Tibial artery (tissue), 4 donors: Measurements from ENCODE around the gene FBXL7.

Experiments
- DNase-seq, 2 donors: peaks; one replicate each; pipeline ENCODE4 v3.0.0-alpha.2; 2019
- H3K27ac ChIP-seq, 2 donors: fragments of 200-600 bp; sonication (generic) in 1 of 2; 1 replicate in 1 of 2; 2 replicates in 1 of 2; pipeline ENCODE4 v1.5.1; 2018 to 2019; ENCODE audit warnings: mild to moderate bottlenecking in 1 of 2
- H3K27me3 ChIP-seq, 2 donors: fragments of 200-600 bp; sonication (generic) in 1 of 2; one replicate each; pipeline versions ENCODE4 v1.5.1 to v1.6.0; 2016 to 2019
- H3K36me3 ChIP-seq, 3 donors: fragments of 200-600 bp; sonication (generic) in 2 of 3; one replicate each; pipeline ENCODE4 v1.5.1; 2016 to 2019; ENCODE audit warnings: mild to moderate bottlenecking in 2 of 3
- H3K4me1 ChIP-seq, 4 donors: fragments of 200-600 bp; sonication (generic) in 2 of 4; 1 replicate in 3 of 4; 2 replicates in 1 of 4; pipeline ENCODE4 v1.5.1; 2016 to 2019
- H3K4me3 ChIP-seq, 2 donors: fragments of 200-600 bp; sonication (generic) in 1 of 2; 1 replicate in 1 of 2; 2 replicates in 1 of 2; pipeline ENCODE4 v1.5.1; 2018 to 2019; ENCODE audit warnings: mild to moderate bottlenecking in 2 of 2
- H3K9me3 ChIP-seq, 3 donors: fragments of 200-600 bp; sonication (generic) in 1 of 3; one replicate each; pipeline ENCODE4 v1.5.1; 2016 to 2019
- CTCF ChIP-seq, 2 experiments: fragments of 200-600 bp in 1 of 2; fragments of 450-650 bp in 1 of 2; IDR thresholded peaks; one replicate each; pipeline ENCODE4 v1.5.1; 2017 to 2019; ENCODE audit warnings: antibody characterized with exemption in 2 of 2, mild to moderate bottlenecking in 1 of 2, moderate library complexity in 1 of 2
- intact Hi-C: fragments of 100-400 bp; cut with DNase I; formaldehyde crosslinking; loops from one replicate; pipeline ENCODE4 v1.15.0; 2023; ENCODE audit warnings: low total_unique reads

Gene FBXL7

GRCh38 chr5:15798006-15798405 is 298.0 kb downstream of the FBXL7 start:
- peaks cover 0 to 19% (median 6%) of the 10 kb centered on the region in 4 donors for H3K4me1 ChIP-seq
- no peak overlapping the region for H3K4me3 ChIP-seq
- no peak for DNase-seq
- no peaks in the 10 kb centered on the region for H3K36me3 ChIP-seq
- TF ChIP-seq CTCF (IDR thresholded peaks at IDR 0.05) = no peak
- H3K27me3 ChIP-seq = no peaks in the 10 kb centered on the region
- H3K9me3 ChIP-seq = no peaks in the 10 kb centered on the region
- H3K27ac ChIP-seq = no peak overlapping the region
- intact Hi-C loops = no loop called here

- intact Hi-C loops = no loop called here
- no peak for DNase-seq
- no peaks in the 10 kb centered on the region for H3K27me3 ChIP-seq
- TF ChIP-seq CTCF (IDR thresholded peaks at IDR 0.05) = no peak
- H3K27ac ChIP-seq = no peak overlapping the region
- no peaks in the 10 kb centered on the region for H3K9me3 ChIP-seq
- H3K36me3 ChIP-seq = no peaks in the 10 kb centered on the region
- no peak overlapping the region for H3K4me3 ChIP-seq
- H3K4me1 ChIP-seq = peaks cover 0 to 17% (median 4%) of the 10 kb centered on the region in 4 donors
These were observed 299.0 kb downstream of the FBXL7 start for GRCh38 chr5:15799014-15799413.

GRCh38 chr5:15799612-15800011 is 299.6 kb downstream of the FBXL7 start:
- no peak for TF ChIP-seq CTCF (IDR thresholded peaks at IDR 0.05)
- Histone ChIP-seq H3K36me3 (no peaks in the 10 kb centered on the region), H3K4me3 (no peak overlapping the region), H3K9me3 (no peaks in the 10 kb centered on the region), H3K27me3 (no peaks in the 10 kb centered on the region), H3K27ac (no peak overlapping the region), H3K4me1 (peaks cover 0 to 11% (median under 1%) of the 10 kb centered on the region in 4 donors)
- no peak for DNase-seq
- intact Hi-C loops = no loop called here

- TF ChIP-seq CTCF (IDR thresholded peaks at IDR 0.05) = no peak
- Histone ChIP-seq H3K27me3 (no peaks in the 10 kb centered on the region), H3K4me1 (peaks cover 0 to 14% (median 7%) of the 10 kb centered on the region in 4 donors), H3K4me3 (no peak overlapping the region), H3K9me3 (no peaks in the 10 kb centered on the region), H3K27ac (no peak overlapping the region), H3K36me3 (no peaks in the 10 kb centered on the region)
- DNase-seq = no peak
- intact Hi-C loops = no loop called here
These were observed 303.3 kb downstream of the FBXL7 start for GRCh38 chr5:15803280-15803679.

GRCh38 chr5:15806613-15807012 is 306.6 kb downstream of the FBXL7 start:
- Histone ChIP-seq H3K27me3 (no peaks in the 10 kb centered on the region), H3K27ac (no peak overlapping the region), H3K36me3 (no peaks in the 10 kb centered on the region), H3K4me3 (no peak overlapping the region), H3K9me3 (no peaks in the 10 kb centered on the region), H3K4me1 (peaks cover 0 to 28% (median 10%) of the 10 kb centered on the region in 4 donors)
- DNase-seq = no peak
- intact Hi-C loops = no loop called here
- no peak for TF ChIP-seq CTCF (IDR thresholded peaks at IDR 0.05)

GRCh38 chr5:15807248-15807647 is 307.3 kb downstream of the FBXL7 start:
- TF ChIP-seq CTCF (IDR thresholded peaks at IDR 0.05) = no peak
- H3K27ac ChIP-seq = no peak overlapping the region
- no peaks in the 10 kb centered on the region for H3K36me3 ChIP-seq
- no peaks in the 10 kb centered on the region for H3K27me3 ChIP-seq
- no peak overlapping the region for H3K4me3 ChIP-seq
- no peak for DNase-seq
- intact Hi-C loops = no loop called here
- H3K9me3 ChIP-seq = no peaks in the 10 kb centered on the region
- peaks cover 0 to 28% (median 10%) of the 10 kb centered on the region in 4 donors for H3K4me1 ChIP-seq
